GM12801 (cell line): ENCODE results near the gene GRIK3.

ENCODE experiments used
- TF ChIP-seq, protein P1 (sequence below): IDR thresholded peaks from one replicate; pipeline ENCODE4 v1.5.1; 2011; ENCODE audit warnings: control low read depth; ENCODE audit not compliant: insufficient read length; ENCODE audit errors: extremely low read depth

Gene GRIK3

DNA sequence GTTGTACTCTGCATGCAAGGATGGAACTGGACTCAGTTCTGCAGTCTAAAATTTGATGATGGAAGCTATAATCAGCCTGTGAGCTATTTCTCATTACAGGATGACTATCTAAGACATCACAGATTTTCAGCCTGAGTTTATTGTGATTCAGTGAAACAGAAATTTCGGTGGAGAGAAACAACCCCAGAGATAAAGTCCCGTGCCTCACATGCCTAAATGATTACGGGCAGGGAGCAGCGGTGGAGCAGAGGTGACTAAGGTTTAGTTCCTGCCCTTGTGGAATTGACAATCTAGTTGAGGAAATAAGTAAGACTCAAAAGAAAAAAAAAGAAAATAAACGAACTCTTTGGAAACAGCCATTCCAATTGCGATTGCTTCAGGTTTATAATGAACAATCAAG lies 96.9 kb downstream of the GRIK3 start:
- TF ChIP-seq, protein P1, sequence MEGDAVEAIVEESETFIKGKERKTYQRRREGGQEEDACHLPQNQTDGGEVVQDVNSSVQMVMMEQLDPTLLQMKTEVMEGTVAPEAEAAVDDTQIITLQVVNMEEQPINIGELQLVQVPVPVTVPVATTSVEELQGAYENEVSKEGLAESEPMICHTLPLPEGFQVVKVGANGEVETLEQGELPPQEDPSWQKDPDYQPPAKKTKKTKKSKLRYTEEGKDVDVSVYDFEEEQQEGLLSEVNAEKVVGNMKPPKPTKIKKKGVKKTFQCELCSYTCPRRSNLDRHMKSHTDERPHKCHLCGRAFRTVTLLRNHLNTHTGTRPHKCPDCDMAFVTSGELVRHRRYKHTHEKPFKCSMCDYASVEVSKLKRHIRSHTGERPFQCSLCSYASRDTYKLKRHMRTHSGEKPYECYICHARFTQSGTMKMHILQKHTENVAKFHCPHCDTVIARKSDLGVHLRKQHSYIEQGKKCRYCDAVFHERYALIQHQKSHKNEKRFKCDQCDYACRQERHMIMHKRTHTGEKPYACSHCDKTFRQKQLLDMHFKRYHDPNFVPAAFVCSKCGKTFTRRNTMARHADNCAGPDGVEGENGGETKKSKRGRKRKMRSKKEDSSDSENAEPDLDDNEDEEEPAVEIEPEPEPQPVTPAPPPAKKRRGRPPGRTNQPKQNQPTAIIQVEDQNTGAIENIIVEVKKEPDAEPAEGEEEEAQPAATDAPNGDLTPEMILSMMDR, result no peak

DNA sequence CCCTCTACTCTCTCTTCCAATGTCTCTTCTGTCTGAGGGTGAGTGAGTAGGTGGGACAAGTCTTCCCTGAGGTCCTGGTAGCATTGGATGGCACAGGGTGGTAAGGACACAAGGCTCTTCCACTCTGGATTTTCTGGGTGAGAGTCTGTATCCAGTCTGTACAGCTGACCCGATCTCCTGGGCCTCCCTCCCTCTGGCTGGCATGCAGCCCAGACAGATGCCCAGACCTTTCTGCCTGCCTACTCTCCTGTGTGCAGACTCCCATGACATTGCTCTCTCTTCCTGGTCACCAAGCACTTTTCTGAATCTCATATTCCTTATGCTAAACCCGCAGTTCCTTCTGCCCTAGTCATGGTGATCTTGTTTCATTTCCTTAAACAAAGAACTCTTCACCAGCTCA lies 100.3 kb downstream of the GRIK3 start:
- TF ChIP-seq, protein P1, result no peak

DNA sequence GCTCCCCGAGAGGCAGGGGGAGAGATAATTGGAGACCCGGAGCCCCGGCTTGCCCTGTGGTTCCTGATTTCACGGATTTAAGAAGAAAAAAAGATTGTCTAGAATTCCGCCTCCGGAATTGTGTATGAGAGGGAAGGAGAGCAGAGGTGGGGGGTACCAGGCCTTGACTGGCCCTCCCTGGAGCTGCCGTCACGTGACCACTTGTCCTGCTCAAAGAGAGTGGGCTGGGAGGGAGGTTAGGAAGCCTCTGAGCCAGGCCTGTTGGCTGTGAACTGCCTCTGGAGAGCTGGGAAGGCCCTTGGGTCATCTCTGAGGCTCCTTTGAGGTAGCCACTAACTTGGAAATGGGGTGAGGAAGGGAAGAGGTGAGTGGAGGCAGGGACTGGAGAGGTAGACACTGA lies 106.5 kb downstream of the GRIK3 start:
- TF ChIP-seq, protein P1, result no peak

DNA sequence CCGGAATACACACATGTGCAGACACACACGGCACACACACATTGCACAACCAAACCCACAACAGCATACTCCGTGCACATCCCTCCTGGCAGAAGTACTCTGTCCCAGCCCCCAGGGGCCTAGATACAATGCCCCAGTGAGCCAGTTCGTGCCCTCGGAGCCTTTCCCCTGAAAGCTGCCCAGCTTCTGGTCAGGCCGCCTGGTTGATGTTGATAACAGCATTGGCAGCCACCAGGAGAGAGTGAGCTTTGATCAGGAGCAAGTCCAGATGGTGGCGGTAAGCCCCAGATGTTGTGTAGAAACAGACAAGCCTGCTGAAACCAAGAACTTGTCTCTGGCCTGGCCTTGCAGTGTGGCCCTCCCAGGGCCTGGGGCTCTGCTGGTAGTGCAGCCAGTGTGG lies 109.1 kb downstream of the GRIK3 start:
- TF ChIP-seq, protein P1, result no peak

DNA sequence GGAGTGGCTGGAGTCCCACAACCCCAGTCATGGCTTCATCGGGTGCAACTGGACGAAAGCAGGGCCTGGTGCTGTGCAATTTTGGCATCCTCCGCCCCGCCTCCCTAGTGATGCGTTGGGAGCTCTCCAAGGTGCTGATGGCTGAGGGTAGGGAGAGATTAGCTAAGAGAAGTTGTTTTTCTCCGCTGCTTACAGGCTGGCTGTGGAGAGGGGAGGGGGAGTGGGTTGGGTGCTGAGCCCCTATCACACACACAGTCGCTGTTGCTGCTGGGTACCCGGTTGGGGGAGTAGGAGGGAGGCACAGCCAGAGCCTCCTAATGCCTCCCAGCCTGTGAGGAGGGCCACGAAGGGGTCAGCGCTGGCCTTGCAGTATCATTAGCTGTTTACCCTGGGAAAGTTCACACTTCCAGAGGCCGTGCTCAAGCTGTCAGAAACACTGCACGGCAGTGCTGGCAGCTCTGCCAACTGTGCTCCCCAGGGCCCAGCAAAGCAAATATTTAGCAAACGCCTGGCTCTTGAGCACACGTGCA lies 110.0 kb downstream of the GRIK3 start:
- TF ChIP-seq, protein P1, result no peak

DNA sequence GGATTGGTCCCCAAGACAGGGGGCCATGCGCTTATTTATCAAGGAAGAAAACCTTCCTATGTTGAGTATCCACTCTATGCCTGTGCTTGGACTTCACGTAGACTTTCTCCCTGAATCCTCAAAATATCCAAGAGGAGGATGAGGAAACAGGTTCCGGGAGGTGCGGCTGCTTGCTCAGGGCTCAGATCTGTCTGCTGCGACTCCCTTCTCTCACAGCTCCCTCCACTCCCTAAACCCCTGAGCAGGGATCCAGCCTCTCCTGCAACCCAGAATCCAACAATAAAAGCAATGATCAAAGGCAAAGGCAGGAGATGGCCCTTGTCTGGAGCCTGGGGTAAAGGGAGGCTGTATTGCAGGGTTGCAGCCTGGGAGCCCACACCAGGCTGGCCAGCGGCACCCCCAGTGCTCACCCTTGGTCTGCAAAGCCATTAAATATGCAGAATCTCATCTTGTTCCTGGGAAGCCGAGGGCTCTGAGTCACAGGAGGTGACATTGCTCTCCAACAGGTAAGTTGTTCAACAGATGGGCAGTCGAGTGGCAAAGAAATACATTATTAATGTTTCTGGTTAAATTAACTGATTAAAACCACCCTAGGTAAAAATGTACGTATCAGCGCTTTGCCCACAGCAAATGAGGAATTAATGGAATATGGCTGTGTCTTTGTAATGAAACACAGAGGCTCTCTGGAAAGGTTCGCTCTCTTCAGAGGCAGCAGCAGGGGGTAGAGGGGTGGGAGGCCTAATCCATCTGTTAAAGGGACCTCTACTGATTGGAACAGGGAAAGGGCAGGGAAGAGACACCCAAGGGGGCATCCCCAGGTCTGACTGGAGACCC lies 111.5 kb downstream of the GRIK3 start:
- TF ChIP-seq, protein P1, result no peak

DNA sequence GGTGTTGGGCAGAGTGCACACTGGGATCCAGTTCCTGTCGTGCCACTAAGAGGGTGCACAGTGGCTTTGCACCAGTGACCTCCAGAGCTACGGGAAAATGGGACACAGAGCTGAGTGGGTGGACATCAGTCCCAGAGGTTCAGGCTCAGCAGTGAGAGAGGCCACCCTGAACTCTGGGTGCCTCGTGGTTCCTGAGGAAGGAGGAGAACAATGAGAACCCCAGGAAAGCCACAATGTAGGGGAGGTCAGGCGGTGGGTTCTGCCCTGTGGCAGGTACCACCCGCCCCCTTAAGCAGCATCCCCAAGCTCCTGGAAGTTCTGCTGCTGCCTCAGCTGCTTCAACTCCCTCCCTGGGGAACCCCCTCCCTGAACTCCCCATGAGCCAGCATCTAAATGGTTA lies 112.2 kb downstream of the GRIK3 start:
- TF ChIP-seq, protein P1, result no peak
